HG03565 (cell line): ENCODE measurements around the gene CLIC4.
A peak's percentile ranks its signal among the peaks of the same experiment; 100 is the strongest.
"Not testable (repeated sequence)": the region's sequence is repeated elsewhere in the genome, so short reads cannot be mapped to it uniquely, and the experiment has no call there.

Experiments used
- ATAC-seq: cut with Tn5 transposase; IDR thresholded peaks from one replicate; pipeline ENCODE4 v1.9.1; 2021; ENCODE audit warnings: mild to moderate bottlenecking, moderate library complexity; ENCODE audit not compliant: unreplicated experiment

CLIC4 gene

GRCh38 chr1:24744911-24745710 is at the start of gene CLIC4:
CLIC4 (plus strand) TSS chr1:24745447; CDS start chr1:24745554, 107 bp downstream.
- peak; percentile 62 for ATAC-seq

GRCh38 chr1:24696041-24696755 is 49.0 kb upstream of the CLIC4 start:
- no peak for ATAC-seq

GRCh38 chr1:24696756-24697330 is 48.4 kb upstream of the CLIC4 start:
- no peak for ATAC-seq

GRCh38 chr1:24697453-24698001 is 47.7 kb upstream of the CLIC4 start:
- not testable (repeated sequence) for ATAC-seq

GRCh38 chr1:24698326-24698725 is 46.9 kb upstream of the CLIC4 start:
- not testable (repeated sequence) for ATAC-seq

GRCh38 chr1:24699628-24700027 is 45.6 kb upstream of the CLIC4 start:
- no peak for ATAC-seq

GRCh38 chr1:24702511-24703293 is 42.5 kb upstream of the CLIC4 start:
- ATAC-seq = no peak

- ATAC-seq = no peak
These were observed 40.6 kb upstream of the CLIC4 start for GRCh38 chr1:24704411-24705259.

- no peak for ATAC-seq
These were observed 39.8 kb upstream of the CLIC4 start for GRCh38 chr1:24705260-24706073.

GRCh38 chr1:24706074-24706389 is 39.2 kb upstream of the CLIC4 start:
- not testable (repeated sequence) for ATAC-seq

- ATAC-seq = no peak
These were observed 37.6 kb upstream of the CLIC4 start for GRCh38 chr1:24707687-24708086.

- no peak for ATAC-seq
These were observed 36.3 kb upstream of the CLIC4 start for GRCh38 chr1:24708938-24709337.

- no peak for ATAC-seq
These were observed 35.3 kb upstream of the CLIC4 start for GRCh38 chr1:24709791-24710441.

GRCh38 chr1:24711329-24711728 is 33.9 kb upstream of the CLIC4 start:
- ATAC-seq = no peak

GRCh38 chr1:24713176-24713575 is 32.1 kb upstream of the CLIC4 start:
- ATAC-seq = no peak

GRCh38 chr1:24713736-24714135 is 31.5 kb upstream of the CLIC4 start:
- ATAC-seq = no peak

GRCh38 chr1:24714859-24715520 is 30.3 kb upstream of the CLIC4 start:
- no peak for ATAC-seq

- ATAC-seq = no peak
These were observed 29.6 kb upstream of the CLIC4 start for GRCh38 chr1:24715658-24716057.
